Muscle layer of colon (tissue), 2 donors: ENCODE measurements around the gene TTLL8.

Source experiments
- H3K27ac ChIP-seq: one replicate; pipeline ENCODE4 v1.7.0; 2013; ENCODE audit warnings: low read depth, mild to moderate bottlenecking, low read length, moderate library complexity
- H3K27me3 ChIP-seq, 2 donors: one replicate each; pipeline ENCODE4 v1.7.0; 2013; ENCODE audit warnings: low read length in 2 of 2, mild to moderate bottlenecking in 2 of 2; ENCODE audit not compliant: insufficient read depth in 2 of 2, control insufficient read depth in 1 of 2
- H3K36me3 ChIP-seq: one replicate; pipeline ENCODE4 v1.7.0; 2013; ENCODE audit warnings: mild to moderate bottlenecking, low read length; ENCODE audit not compliant: insufficient read depth
- H3K4me1 ChIP-seq: one replicate; pipeline ENCODE4 v1.7.0; 2013; ENCODE audit warnings: mild to moderate bottlenecking, low read length; ENCODE audit not compliant: insufficient read depth
- H3K4me3 ChIP-seq, 2 donors: one replicate each; pipeline ENCODE4 v1.7.0; 2013; ENCODE audit warnings: low read length in 2 of 2, low read depth in 1 of 2, mild to moderate bottlenecking in 1 of 2, moderate library complexity in 1 of 2
- H3K9ac ChIP-seq: one replicate; pipeline ENCODE4 v1.7.0; 2013; ENCODE audit warnings: low read length
- H3K9me3 ChIP-seq: one replicate; pipeline ENCODE4 v1.7.0; 2013; ENCODE audit warnings: mild to moderate bottlenecking, low read length
- donor health status: abdominal sarcoma.
- donor health status: Adenocarcinoma of cecum.

TTLL8 gene

GRCh38 chr22:50082197-50082715, 24.2 kb upstream of the TTLL8 start:
- Histone ChIP-seq H3K36me3 (no peaks in the 10 kb centered on the region), H3K27me3 (peaks cover under 1 to 21% of the 10 kb centered on the region in 2 donors), H3K27ac (no peak overlapping the region)

GRCh38 chr22:50081426-50082196, 23.5 kb upstream of the TTLL8 start:
- Histone ChIP-seq H3K36me3 (no peaks in the 10 kb centered on the region), H3K27ac (no peak overlapping the region), H3K27me3 (peaks cover 0 to 19% of the 10 kb centered on the region in 2 donors), H3K9ac (no peak overlapping the region), H3K4me1 (no peaks in the 10 kb centered on the region), H3K4me3 (no peak overlapping the region), H3K9me3 (no peaks in the 10 kb centered on the region)

More at GRCh38 chr22:50082197-50082715, 24.2 kb upstream of the TTLL8 start:
- Histone ChIP-seq H3K9me3 (no peaks in the 10 kb centered on the region), H3K4me3 (no peak overlapping the region), H3K9ac (no peak overlapping the region), H3K4me1 (no peaks in the 10 kb centered on the region)

DNA sequence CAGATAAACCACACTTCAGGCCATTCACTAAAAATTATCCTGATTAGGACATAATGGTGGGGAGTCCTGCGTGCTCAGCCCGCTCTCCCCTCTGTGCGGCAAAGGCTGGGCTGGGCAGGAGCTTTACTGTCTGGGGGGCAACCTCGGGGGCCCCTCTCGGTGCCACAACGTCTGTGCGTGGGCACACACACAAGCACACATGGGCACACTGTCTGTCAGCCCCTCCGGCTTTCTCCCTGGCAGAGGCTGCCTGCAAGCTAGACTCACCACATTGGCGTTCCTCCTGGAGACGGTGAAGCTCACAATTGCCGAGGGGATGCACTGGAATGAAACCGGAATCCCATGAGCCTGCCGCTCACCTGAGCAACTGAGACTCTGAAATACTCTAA, 22.0 kb upstream of the TTLL8 start:
- H3K36me3 ChIP-seq, result no peaks in the 10 kb centered on the region
- H3K4me1 ChIP-seq, result no peaks in the 10 kb centered on the region
- H3K27ac ChIP-seq, result no peak overlapping the region
- H3K9ac ChIP-seq, result no peak overlapping the region
- no peaks in the 10 kb centered on the region for H3K9me3 ChIP-seq
- peaks cover 0 to 19% of the 10 kb centered on the region in 2 donors for H3K27me3 ChIP-seq
- H3K4me3 ChIP-seq, result no peak overlapping the region

- Histone ChIP-seq H3K27me3 (peaks cover 0 to 10% of the 10 kb centered on the region in 2 donors), H3K4me3 (no peak overlapping the region), H3K4me1 (no peaks in the 10 kb centered on the region), H3K36me3 (no peaks in the 10 kb centered on the region), H3K9me3 (no peaks in the 10 kb centered on the region), H3K27ac (no peak overlapping the region), H3K9ac (no peak overlapping the region)
Measured at GRCh38 chr22:50078761-50079160, 20.7 kb upstream of the TTLL8 start.

DNA sequence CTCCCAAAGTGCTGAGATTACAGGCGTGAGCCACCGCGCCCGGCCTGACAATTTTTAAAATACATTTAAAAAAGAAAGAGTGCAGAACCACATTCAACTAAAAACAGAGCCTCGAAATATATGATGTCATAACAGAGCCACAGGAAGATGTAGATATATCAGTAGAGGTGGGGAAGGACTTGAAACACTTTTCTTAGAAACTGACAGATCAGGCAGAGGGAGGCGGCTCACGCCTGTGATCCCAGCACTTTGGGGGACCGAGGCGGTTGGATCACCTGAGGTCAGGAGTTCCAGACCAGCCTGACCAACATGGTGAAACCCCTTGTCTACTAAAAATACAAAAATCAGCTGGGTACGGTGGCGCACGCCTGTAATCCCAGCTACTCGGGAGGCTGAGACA, 20.1 kb upstream of the TTLL8 start:
- H3K9me3 ChIP-seq, result no peaks in the 10 kb centered on the region
- peaks cover 0 to 5% of the 10 kb centered on the region in 2 donors for H3K27me3 ChIP-seq
- H3K27ac ChIP-seq, result no peak overlapping the region
- no peaks in the 10 kb centered on the region for H3K36me3 ChIP-seq
- H3K4me3 ChIP-seq, result no peak overlapping the region
- H3K9ac ChIP-seq, result no peak overlapping the region
- H3K4me1 ChIP-seq, result no peaks in the 10 kb centered on the region

DNA sequence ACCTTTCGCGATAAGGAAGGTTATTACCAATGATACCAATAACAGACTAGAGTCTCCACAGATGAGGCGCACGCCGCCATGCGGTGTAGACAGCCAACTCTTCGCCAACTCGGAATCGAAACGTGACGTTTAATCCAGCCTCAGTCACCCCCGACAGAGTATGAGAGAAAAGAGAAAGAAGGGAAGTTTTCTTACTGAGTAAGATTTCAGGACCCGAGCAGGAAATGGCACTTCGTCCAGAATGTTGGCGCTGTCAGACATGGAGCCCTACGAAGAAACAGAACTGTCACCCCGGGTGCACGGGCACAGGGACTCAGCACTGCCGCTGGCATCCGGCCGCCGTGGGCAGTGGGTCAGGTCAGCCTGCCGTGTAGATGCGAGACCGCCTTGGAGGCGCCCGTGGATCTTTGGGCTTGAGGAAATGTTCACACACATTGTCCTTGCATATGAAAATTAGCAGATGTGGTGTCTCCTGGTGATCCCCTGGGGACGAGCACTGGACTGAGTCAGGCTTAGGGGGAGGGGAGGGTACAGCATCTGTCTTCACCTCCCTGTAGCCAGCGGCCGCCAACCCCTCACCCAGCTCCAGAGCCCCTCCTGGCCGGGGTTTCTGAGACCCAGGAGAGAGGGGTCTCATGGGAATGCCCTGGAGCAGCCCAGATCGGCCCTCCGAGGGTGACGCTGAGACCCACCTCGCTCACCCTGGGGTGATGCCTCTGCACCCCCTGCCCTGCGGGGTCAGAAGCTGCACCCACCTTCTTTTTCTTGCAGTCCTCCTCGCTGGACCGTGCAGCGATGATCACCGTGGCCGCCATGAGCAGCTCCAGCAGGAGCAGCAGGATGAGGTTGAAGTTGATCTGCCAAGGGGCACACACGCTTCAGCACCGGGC, 18.8 kb upstream of the TTLL8 start:
- Histone ChIP-seq H3K27ac (no peak overlapping the region), H3K4me1 (no peaks in the 10 kb centered on the region), H3K4me3 (no peak overlapping the region), H3K36me3 (no peaks in the 10 kb centered on the region), H3K9me3 (no peaks in the 10 kb centered on the region), H3K27me3 (peaks cover 0 to 6% of the 10 kb centered on the region in 2 donors), H3K9ac (no peak overlapping the region)

GRCh38 chr22:50074551-50075530, 16.7 kb upstream of the TTLL8 start:
- H3K4me3 ChIP-seq, result no peak overlapping the region
- no peaks in the 10 kb centered on the region for H3K9me3 ChIP-seq
- no peak overlapping the region for H3K27ac ChIP-seq
- H3K36me3 ChIP-seq, result no peaks in the 10 kb centered on the region
- no peak overlapping the region for H3K9ac ChIP-seq
- H3K4me1 ChIP-seq, result no peaks in the 10 kb centered on the region
- peaks cover 0 to 9% of the 10 kb centered on the region in 2 donors for H3K27me3 ChIP-seq

DNA sequence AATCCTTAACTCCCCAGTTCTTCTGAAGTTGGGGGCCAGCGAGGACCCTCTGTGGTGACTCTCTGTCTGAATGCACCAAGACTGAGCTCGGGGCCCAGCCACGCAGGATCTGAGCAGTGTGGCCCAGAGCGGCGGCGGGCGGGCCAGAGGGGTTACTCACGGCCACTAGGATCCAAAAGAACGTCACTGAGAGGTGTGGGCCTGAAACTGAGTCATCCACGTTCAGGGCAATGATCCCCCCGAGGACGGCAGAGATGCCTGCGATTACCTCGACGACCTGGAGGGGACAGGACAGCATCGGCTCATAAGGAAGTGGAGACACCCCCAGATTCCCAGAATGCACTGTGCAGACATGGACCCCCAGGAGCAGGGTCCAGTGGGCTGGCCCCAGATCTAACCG, 16.0 kb upstream of the TTLL8 start:
- no peak overlapping the region for H3K9ac ChIP-seq
- peaks cover 0 to 9% of the 10 kb centered on the region in 2 donors for H3K27me3 ChIP-seq
- no peaks in the 10 kb centered on the region for H3K36me3 ChIP-seq
- H3K27ac ChIP-seq, result no peak overlapping the region
- no peak overlapping the region for H3K4me3 ChIP-seq
- no peaks in the 10 kb centered on the region for H3K9me3 ChIP-seq
- H3K4me1 ChIP-seq, result no peaks in the 10 kb centered on the region

- no peak overlapping the region for H3K9ac ChIP-seq
- H3K9me3 ChIP-seq, result no peaks in the 10 kb centered on the region
- H3K27me3 ChIP-seq, result peaks cover 0 to 9% of the 10 kb centered on the region in 2 donors
- no peak overlapping the region for H3K27ac ChIP-seq
- no peaks in the 10 kb centered on the region for H3K4me1 ChIP-seq
- H3K36me3 ChIP-seq, result no peaks in the 10 kb centered on the region
- H3K4me3 ChIP-seq, result no peak overlapping the region
Measured at GRCh38 chr22:50072714-50073538, 14.8 kb upstream of the TTLL8 start.

DNA sequence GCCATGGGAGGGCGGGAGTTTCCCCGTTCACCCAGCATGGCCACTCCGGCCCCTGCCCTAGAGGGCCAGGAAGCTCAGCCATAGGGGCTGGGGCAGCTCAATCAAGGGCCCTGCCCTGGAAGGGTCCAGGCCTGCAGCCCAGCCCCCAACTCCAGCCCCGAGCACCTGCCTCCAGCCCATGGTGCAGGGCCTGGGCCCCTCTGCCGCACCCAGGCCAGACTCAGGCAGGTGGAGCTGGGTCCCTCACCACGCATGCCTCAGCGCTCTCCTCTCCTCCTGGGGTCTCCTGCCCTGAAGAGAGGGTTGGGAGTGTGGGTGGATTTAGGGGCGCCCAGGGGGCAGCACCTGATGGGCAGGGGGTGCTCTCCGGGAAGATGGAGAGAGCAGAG, 14.1 kb upstream of the TTLL8 start:
- no peak overlapping the region for H3K9ac ChIP-seq
- no peak overlapping the region for H3K4me3 ChIP-seq
- H3K27me3 ChIP-seq, result peaks cover 0 to 9% of the 10 kb centered on the region in 2 donors
- no peak overlapping the region for H3K27ac ChIP-seq
- H3K9me3 ChIP-seq, result no peaks in the 10 kb centered on the region
- no peaks in the 10 kb centered on the region for H3K4me1 ChIP-seq
- H3K36me3 ChIP-seq, result no peaks in the 10 kb centered on the region
